HG02970 (cell line): ENCODE data around the gene ZNF787.
"Not testable (repeated sequence)": the region's sequence is repeated elsewhere in the genome, so short reads cannot be mapped to it uniquely, and the experiment has no call there.

ENCODE experiments used
- ATAC-seq: cut with Tn5 transposase; IDR thresholded peaks from one replicate; pipeline ENCODE4 v1.9.1; 2021; ENCODE audit warnings: mild to moderate bottlenecking, moderate library complexity, moderate number of reproducible peaks; ENCODE audit not compliant: unreplicated experiment, low FRiP score

ZNF787 gene

GRCh38 chr19:56107626-56108351 lies 13.3 kb downstream of the ZNF787 start:
- no peak for ATAC-seq

DNA sequence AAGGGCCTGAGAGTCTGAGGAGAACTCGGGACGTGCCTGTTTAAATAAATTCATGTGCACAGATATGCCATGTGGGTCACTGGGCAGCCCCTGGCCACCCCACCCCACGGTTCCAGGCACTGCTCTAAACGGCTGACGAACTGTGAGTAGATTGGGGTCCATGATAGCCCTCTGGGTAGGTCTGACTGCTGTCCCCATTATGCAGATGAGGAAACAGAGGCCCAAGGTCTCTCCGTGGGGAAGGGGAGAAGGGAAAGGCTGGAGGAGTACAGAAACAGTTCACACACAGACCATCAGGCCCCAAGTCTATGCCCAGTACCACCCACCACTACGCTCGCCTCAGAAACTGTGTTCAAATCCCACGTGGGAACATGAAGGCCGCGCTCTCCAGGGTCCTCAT lies 14.1 kb downstream of the ZNF787 start:
- ATAC-seq = no peak

- no peak for ATAC-seq
Measured at GRCh38 chr19:56106397-56106849, 14.7 kb downstream of the ZNF787 start.

DNA sequence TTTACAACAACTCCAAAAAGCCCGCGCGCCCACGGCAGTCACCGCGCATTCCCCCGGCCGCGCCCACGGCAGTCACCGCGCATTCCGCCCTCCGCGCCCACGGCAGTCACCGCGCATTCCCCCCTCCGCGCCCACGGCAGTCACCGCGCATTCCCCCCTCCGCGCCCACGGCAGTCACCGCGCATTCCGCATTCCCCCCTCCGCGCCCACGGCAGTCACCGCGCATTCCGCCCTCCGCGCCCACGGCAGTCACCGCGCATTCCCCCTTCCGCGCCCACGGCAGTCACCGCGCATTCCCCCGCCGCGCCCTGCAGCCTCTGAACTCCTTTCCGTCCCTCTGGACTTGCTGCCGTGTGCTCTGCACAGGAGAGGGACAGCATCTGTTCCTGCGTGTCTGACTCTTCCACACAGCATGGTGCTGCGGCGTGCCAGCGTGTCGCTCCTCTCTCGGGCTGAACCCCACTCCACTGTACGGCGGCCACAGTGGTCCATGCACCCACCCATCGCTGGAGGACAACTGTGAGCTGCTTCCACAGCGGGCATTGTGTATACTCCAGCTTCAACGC lies 15.2 kb downstream of the ZNF787 start:
- ATAC-seq = not testable (repeated sequence)

- no peak for ATAC-seq
Measured at GRCh38 chr19:56105090-56105701, 15.9 kb downstream of the ZNF787 start.

DNA sequence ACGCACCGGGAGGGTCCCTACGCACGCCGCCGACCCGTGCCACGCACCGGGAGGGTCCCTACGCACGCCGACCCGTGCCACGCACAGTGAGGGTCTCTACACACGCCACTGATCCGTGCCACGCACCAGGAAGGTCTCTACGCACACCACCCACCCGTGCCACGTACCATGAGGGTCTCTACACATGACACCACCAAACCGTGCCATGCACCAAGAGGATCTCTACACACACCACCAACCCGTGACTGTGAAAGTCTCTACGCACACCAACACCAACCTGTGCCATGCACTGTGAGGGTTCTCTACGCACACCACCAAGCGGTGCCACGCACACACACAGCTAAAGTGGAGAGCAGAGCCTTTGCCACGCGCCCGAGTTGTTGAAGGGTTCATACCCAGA lies 16.7 kb downstream of the ZNF787 start:
- no peak for ATAC-seq

DNA sequence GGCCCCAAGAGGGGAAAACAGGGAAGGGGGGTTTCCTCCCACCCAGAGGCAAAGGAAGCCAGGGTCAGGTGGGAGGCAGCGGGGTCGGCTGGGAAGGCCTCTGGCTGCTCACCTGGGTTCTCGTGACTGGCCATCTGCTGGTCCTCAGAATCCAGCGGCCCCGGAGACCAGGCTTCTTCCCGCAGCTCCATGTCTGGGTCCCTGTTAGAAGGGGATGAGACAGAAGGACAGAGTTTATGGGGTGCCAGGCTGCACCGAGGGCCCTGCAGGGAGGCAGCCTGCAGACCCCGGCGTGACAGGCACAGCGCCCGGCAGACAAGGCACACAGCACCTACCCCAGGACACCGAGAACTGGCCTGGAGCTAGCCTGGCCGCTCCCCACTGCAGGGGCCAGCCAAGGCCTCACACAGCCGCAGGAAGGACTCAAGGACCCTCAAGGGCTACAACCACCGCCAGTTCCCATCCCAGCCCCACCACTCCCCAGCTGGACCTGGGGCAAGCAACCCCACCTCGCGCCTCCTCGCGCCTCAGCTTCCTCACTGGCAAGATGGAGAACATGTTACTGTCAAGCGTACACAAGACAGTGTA lies 18.0 kb downstream of the ZNF787 start:
- no peak for ATAC-seq

DNA sequence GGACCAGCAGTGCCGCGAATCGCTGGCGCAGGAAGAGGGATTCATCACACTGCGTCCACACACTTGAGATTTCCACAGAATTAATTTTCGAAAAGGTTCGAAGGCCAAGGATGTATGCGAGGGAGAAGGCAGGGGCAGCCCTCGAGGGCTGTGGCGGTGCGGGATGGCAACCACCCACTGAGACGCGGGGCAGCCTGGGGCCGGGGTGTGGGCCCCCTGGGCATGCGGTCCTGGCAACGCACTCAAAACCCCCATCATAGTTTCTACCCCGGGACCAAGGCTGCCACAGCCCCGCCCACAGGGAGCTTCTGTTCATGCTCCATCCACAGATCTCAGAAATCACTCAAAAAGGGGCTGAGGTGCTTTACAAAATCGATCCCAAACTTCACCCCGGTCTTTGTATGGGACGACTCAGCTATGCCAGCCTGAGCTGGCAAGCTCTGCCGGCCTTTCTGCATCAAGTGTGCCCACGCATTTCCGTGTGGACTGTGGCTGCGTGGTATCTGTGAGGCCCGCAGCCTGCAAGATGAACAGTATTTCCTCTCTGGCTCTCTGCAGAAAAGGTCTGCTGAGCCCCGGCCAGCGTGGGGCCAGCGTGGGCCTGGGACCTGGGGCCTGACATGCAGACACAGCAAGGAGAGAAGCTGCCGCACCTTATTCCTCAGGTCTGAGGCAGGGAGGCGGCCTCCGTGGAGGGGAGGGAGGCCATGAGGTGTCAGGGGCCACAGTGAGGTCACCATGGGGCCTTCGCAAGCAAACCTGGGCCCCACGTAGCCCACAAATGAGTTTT lies 19.2 kb downstream of the ZNF787 start:
- ATAC-seq = no peak

- no peak for ATAC-seq
Measured at GRCh38 chr19:56101095-56101494, 20.0 kb downstream of the ZNF787 start.

DNA sequence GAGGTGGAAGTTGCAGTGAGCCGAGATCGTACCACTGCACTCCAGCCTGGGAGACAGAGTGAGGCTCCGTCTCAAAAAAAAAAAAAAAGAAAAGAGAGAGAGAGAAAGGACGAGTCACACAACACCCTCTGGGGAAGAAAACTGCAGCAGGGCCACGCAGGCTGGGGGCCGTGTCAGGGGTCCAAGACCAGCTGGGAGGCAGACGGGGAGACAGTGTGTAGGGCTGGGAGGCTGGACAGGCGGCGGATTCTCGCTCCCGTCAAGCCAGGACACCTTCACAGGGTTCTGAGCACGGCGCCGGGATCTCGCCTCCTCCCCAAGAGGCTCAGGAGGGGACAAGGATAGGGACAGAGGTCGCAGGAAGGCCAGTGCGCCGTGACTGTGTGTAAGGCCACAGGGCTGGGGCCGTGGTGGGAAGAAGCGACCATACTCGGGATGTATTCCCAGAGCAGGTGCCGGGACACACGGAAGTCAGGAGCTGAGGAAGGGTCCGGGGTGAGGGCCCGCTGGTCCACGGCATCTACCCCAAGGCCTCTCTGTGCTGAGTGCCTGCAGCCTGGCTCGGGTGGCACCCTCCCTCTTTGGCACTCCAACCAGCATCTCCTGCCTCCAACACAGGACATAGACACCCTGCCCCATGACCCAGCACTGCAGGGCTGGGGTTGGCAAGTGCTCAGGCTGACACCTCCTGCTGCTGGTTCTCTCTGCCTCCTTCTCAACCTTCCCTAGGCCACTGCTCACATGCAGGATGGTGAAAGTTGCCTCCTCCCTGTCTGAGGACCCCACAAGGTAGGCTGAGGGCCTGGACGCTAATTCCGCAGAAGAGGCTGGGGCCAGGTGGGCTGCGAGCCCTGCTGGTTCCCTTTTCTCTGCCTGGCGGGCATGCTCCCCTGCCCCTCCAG lies 21.2 kb downstream of the ZNF787 start:
- no peak for ATAC-seq

DNA sequence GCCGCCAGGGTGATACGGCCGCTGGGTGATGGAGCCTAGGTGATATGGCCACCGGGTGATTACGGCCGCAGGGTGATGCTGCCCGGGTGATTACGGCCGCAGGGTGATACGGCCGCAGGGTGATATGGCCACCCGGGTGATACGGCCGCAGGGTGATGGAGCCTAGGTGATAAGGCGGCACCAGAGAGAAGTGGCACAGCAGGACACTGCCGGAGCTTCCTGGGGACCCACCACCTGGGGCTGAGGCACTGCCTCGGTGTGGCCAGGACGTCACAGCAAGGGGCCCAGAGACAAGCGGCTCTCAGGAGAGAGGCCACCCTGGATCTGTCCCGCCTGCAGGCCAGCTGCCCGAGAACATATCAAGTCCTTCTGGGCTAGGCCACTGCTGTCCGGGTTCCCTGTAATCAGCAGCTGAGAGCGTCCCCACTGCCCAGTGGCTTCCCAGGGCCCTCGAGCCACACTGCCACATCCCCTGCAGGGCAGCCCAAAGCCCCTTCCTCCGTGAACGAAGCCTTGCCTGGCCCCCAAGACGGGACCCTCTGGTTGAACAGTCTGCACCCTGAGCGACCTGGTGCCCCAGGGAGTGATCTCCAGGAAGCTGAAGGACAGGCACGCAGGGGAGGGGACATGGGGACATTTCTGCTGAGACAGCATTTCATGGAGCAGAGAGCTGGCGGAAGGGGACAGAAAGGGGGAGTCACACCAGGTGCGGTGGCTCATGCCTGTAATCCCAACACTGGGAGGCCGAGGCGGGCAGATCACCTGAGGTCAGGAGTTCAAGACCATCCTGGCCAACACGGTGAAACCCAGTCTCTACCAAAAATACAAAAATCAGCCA lies 22.1 kb downstream of the ZNF787 start:
- ATAC-seq = no peak

DNA sequence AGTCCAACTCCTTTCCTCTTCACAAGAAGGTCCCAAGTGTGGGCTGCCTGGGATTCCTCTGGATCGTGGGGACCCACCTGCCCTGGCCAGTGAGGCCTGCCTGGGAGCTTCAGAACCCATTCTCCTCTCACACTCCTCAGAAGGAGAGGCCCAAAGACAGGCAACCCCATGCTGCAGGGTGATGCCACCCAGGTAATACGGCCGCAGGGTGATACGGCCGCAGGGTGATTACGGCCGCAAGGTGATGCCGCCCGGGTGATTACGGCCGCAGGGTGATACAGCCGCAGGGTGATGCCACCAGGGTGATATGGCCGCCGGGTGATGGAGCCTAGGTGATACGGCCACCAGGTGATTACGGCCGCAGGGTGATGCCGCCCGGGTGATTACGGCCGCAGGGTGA lies 22.9 kb downstream of the ZNF787 start:
- ATAC-seq = not testable (repeated sequence)

GRCh38 chr19:56097776-56098175 lies 23.3 kb downstream of the ZNF787 start:
- no peak for ATAC-seq

DNA sequence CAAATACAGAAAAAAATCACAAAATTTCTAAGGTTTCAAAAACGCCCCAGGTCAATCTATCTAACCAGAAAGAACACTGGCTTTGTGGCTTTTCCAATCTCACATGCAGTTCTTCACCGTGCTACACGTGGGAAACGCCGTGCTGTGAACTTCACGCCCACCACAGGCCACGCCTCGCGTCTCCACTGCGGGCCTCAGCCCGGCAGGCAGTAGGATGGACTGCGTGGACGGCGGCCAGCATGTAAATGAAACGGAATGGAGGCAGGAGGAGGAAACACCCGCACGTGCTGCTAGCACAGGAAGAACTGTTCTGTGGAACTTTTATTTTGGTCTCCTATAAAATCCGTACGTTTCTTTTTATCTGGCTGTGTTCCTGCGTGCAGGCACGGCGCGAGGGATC lies 23.8 kb downstream of the ZNF787 start:
- no peak for ATAC-seq

GRCh38 chr19:56096665-56097064 lies 24.4 kb downstream of the ZNF787 start:
- no peak for ATAC-seq

GRCh38 chr19:56094449-56094848 lies 26.6 kb downstream of the ZNF787 start:
- ATAC-seq = no peak

DNA sequence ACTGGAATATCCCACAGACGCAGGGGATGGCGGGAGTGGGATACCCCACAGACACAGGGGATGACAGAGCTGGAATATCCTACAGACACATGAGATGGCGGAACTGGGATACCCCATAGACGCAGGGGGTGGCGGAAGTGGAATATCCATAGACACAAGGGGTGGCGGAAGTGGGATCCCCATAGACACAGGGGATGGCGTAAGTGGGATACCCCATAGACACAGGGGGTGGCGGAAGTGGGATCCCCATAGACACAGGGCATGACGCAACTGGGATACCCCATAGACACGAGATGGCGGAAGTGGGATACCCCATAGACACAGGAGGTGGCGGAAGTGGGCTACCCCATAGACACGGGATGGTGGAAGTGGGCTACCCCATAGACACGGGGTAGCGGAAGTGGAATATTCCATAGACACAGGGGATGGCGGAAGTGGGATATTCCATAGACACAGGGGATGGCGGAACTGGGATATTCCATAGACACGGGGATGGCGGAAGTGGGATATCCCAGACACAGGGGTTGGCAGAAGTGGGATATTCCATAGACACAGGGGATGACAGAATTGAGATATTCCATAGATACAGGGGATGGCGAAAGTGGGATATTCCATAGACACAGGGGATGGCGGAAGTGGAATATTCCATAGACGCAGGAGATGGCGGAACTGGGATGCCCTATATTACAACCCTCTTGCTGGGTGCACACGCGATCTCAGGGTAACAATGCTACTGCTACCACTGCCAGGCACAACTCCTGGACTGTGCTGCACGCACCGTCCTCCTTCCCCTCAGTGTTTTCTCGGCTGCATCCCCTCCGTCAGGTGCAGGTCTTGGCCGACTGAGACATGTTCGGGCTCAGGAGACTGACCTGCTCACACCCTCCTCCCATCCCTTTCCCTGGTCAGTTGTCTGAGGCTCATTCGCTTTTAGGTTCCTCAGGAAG lies 28.1 kb downstream of the ZNF787 start:
- no peak for ATAC-seq
